NOMO-1 (cell line): ENCODE data around the gene NPR1.
"Not testable (repeated sequence)": the region's sequence is repeated elsewhere in the genome, so short reads cannot be mapped to it uniquely, and the experiment has no call there.

Source experiments
- DNase-seq, 2 experiments: peaks; one replicate each; lab custom pipeline; 2025; ENCODE audit not compliant: unreplicated experiment in 2 of 2; lab: John Stamatoyannopoulos, UW

The NPR1 gene

DNA sequence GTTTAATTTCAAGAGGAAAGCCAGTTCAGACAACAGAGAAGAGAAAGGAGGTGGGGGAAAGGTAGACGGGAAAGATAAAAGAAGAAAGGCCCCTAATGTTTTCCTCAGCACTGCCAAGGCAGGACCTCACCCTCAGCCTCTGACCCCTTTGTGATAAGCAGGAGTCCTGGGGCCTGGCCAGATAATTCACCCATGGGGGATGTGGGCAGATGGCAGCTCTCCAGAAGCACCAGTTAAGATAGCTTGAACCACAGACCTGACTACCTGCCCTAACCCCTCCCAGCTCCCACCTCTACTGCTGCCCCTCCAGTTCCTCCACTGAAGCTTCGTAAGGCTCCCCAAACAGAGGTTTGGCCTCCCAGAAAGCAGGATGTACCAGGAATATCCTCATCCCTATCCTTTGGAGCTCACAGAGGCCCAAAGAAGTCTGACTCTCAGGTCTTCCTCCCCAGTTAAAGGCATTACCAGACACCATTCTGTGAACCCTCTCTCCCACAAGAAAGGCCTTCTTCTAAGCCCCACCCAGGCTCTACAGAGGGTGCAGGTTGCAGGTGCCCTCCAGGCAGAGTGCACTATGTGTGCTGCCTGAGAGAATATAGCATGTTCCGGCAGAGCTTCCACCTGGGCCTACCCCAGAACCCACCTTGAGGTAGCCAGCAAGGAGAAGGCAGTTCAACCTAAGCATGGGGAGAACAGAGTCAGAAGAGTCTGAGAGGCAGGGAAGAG, 29.2 kb upstream of the NPR1 start:
- DNase-seq = no peak

- no peak for DNase-seq
These were observed 28.6 kb upstream of the NPR1 start for GRCh38 chr1:153649863-153650235.

DNA sequence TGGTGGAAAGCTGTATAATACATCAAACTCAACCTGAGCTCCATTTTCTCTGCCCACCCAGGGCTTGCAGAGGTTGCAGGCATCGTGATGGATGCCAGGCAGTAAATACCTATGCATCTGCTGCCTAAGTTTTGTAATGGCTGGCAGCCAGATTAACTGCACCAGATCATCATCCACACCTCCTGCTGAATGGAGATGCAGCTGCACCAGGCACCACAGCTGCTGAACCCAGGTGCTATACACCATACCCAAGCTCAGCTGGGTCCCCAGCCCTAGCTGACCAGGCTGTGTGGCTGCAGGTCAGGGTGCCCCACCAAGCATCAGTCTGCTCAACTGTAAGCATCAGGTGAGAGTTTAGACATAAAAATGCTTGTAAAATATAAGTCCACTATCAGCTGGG, 26.7 kb upstream of the NPR1 start:
- DNase-seq = no peak

- no peak for DNase-seq
These were observed 25.5 kb upstream of the NPR1 start for GRCh38 chr1:153652805-153653500.

DNA sequence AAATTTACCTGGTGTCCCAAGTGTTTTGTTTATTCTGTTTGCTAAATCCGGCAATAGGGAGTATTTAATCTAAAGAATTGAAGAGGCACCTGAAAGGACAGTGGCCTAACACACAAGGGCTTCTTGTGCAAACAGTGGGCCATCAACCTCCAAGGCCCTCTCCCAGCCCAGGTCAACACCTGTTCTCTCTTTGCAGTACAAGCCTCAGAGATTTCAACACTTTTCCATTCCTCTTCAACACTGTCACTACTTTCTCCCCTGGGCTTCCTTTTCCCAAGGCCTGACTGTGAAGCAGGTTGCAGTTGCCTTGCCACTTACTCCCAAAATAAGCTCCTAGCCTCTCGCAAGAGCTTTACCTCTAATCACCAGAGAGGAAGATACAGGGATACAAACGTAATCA, 23.2 kb upstream of the NPR1 start:
- DNase-seq = no peak

DNA sequence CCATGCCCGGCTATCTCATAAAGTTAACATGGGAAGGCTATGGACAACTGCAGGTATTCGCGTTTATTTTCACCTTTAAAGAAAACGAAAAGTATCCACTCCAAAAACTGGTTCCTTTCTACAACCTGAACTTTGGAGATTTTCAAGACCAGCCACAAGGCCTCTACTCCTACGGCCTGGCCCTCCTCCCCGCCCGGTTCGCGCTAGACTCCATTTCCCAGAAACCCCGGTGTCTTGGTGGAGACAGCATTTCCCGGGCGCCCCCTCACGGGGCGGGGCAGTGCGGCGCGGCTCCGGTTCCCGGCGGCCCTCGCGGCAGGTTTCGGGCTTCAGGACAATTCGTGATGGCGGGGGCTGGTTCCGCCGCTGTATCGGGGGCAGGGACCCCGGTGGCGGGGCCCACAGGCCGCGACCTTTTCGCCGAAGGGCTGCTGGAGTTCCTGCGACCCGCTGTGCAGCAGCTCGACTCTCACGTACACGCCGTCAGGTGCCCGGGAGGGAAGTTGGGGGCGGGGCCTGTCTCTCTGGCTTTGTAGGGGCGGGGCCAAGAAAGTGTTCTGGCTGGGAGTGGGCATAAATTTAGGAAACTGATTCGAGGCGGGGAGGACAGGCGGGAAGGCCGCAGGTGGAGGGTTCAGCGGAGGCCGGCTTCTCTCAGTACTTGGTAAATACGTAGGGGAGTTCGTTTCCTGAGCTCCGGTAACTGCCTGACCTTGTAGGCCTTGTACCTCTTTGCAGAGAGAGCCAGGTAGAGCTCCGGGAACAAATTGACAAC, 19.9 kb upstream of the NPR1 start, which contains the start of gene SNAPIN:
Gene SNAPIN (plus strand): TSS at position 304 of the 775 bp plus-strand sequence. CDS start 41 bp downstream, at position 345.
- peak; percentile 91 to 96 for DNase-seq

- no peak for DNase-seq
These were observed 19.3 kb upstream of the NPR1 start for GRCh38 chr1:153659175-153659534.

DNA sequence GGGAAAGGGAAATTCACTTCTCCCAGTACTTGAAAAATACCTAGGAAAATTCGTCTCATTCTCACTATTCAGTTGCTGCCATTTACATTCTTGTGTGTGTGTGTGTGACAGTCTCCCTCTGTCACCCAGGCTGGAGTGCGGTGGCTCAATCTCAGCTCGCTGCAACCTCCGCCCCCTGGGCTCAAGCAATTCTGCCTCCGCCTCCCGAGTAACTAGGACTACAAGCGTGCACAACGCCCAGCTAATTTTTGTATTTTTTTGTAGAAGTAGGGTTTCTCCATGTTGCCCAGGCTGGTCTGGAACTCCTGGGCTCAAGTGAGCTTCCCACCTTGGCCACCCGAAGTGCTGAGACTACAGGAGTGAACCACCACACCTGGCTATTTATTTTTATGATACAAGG, 18.8 kb upstream of the NPR1 start:
- DNase-seq = no peak

- no peak for DNase-seq
These were observed 17.3 kb upstream of the NPR1 start for GRCh38 chr1:153661111-153661708.

DNA sequence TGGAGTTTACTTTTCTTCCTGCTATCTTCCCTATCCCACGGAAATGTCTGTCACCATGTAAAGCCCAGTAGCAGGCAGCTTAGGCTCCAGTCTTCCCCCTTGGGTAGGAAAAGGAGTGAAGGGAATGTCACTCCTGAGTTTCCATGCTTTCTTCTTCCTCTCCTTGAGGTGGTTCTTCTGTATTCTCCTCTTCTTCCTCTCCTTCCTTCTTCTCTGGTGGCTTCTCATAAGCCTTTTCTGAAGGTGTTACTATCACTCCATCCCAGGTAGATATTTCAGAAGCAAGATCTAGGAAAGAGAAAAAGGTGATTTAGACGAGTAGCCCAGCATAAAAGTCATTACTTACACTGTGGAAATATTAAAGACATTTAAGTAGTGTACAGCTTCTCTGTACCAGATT, 16.2 kb upstream of the NPR1 start:
- DNase-seq = no peak

GRCh38 chr1:153663211-153663610, 15.3 kb upstream of the NPR1 start:
- DNase-seq = peak in 1 of 2 experiments; percentile 36

DNA sequence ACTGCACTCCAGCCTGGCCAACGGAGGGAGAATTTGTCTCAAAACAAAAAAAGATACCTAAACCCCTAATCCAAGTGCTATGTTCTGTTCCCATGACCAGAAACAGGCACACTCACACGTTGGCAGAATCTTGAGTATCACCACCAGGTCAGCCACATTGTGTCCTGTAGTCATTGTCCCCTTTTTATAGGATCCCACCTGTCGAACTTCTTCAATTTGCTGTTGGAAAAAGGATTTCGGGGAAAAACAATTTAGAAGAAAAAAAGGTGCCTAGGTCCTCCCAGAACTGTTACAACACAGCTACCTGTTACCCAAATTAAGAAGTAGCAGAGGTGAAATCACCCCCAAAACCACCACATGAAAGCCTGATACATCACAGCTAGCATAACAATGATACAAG, 11.0 kb upstream of the NPR1 start:
- DNase-seq = no peak

- DNase-seq = not testable (repeated sequence)
These were observed 9.8 kb upstream of the NPR1 start for GRCh38 chr1:153668672-153669071.

DNA sequence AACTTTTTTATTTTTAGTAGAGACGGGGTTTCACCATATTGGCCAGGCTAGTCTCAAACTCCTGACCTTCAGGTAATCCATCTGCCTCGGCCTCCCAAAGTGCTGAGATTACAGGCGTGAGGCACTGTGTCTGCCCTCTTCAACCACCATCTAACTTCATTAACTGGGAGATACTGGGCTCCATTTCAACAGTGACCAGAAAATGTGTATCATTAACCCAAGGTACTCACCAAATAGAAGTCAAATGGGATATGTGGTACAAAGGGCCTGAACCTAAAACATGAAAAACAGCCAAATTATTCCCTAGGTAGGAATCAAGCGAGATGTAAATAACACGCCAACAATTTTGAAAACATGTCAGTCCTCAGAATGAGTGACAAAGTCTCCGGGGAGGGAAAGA, 8.9 kb upstream of the NPR1 start:
- DNase-seq = no peak

DNA sequence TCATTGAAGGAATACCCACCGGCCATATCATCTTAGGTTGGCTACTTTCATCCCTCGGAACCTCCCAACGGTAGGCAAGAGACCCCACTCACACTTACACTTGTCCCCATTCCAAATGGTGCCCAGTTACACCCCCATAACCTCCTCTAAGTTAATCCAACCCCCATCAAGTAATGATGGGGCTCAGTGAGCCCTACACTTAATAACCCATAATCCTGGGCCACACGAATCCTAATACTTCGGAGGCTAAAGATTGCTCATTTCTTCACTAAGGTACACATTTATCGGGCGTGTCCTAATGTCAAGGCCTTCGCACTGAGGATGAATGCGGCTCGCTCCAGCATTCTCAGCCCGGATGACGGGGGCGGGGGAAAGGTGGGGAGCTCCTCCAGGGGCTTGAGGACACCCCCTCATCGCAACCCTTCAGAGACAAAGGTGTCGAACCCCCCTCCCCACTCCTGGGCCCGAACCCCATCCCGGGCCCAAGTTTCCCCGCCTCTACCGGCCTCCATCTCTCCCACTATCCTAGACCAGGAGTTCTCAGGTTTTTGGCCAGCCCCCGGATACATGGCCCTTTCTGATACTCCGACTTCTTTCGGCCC, 8.1 kb upstream of the NPR1 start:
- no peak for DNase-seq

GRCh38 chr1:153670859-153671627, 7.4 kb upstream of the NPR1 start, which contains the start of gene ILF2:
ILF2 (minus strand) TSS chr1:153670993; CDS start chr1:153670922, 71 bp downstream.
- DNase-seq = peak; percentile 96 to 99

DNA sequence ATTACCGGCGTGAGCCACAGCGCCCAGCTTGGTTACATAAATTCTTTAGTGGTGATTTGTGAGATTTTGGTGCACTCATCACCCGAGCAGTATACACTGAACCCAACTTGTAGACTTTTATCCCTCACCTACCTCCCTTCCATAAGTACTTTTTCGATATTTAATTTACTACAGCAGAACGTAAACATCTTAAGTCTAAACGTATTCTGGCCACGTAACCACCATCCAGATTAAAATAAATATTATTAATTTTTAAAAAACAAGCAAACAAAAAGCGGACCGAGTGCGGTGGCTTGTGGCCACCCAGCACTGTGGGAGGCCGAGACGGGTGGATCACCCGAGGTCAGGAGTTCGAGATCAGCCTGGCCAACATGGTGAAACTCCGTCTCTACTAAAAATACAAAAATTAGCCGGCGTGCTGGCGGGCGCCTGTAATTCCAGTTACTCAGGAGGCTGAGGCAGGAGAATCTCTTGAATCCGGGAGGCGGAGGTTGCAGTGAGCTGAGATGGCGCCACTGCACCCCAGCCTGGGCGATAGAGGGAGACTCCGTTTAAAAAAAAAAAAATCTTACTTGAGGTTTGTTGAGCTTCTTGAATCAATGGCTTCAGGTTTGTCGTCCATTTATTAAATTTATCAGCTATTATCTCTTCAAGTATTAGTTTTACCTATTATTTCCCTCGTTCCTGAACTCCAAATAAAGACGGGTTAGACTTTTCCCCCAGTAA, 6.7 kb upstream of the NPR1 start:
- peak; percentile 33 to 52 for DNase-seq

DNA sequence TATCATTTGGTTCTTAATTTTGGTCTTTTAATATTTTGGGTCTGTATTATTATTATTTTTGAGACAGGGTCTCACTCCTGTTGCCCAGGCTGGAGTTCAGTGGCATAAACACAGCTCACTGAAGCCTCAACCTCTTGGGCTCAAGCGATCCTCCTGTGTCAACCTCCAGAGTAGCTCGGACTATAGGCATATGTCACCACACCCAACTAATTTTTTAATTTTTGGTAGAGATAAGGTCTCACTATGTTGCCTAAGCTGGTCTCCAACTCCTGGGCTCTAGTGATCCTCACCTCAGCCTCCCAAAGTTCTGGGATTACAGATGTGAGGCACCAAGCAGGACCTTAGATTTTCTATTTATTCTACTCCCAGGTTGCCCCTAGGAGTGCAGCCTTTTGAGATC, 5.0 kb upstream of the NPR1 start:
- no peak for DNase-seq
